HG03139 (cell line): ENCODE data around the gene EXOC6.
"Not testable (repeated sequence)": the region's sequence is repeated elsewhere in the genome, so short reads cannot be mapped to it uniquely, and the experiment has no call there.

ENCODE experiments used
- ATAC-seq: cut with Tn5 transposase; IDR thresholded peaks from one replicate; pipeline ENCODE4 v1.9.1; 2021; ENCODE audit not compliant: unreplicated experiment

EXOC6 gene

GRCh38 chr10:92876509-92877036 lies 28.3 kb downstream of the EXOC6 start:
- no peak for ATAC-seq

DNA sequence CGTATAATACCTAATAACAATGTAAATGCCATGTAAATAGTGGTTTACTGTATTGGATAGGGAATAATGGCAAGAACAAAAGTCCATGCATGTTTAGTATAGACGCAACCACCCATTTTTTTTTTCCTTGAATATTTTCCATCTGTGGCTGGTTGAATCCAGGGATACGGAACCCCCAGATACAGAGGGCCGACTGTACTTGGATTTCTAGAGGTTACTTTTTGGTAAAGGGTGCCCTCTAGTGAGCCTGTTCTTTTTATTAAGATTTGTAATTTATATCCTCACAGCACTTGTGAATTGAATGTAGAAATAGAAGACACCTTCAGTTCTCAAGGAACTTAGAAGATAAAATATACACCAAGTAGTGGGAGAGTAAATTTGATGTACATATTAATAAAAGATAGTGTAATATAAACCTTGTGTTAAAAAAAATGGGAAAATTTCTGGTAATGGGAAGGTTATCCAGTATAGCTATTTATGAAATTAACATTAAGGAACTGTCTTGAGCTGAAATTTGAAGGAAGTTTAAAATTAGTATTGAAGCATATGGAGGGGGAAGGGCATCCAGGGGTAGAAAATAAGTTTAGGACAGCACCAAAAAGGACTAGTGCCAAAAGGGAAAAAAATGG lies 32.0 kb downstream of the EXOC6 start:
- ATAC-seq: no peak

- no peak for ATAC-seq
Measured at GRCh38 chr10:92880917-92881316, 32.6 kb downstream of the EXOC6 start.

DNA sequence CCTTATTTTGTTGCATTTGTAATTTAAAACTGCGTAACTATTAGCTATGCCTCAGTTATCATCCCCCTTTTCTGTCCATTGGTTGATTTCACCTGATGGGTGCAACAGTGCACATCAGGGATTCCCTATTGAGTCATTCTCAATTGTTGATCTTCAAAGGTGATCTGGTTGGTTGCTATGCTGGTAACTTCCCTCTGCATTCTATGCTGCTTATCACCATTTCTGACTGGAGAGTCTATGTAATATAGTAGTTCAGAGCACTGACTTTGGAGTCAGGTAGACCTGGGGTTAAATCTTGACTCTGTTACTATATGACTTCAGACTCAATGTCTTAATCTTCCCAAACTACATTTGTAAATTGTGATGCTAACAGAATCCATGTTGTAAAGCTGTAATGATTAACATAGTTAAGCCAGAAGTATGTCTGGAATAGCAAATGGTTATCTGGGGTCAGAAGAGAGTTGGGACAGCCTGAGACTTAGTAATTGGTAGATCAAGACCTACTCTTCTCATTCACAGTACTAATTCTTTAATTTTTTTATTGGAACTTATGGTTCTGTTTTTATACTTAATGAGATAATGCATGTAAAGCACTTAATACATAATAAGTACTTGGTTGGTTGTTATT lies 38.1 kb downstream of the EXOC6 start:
- ATAC-seq: no peak

DNA sequence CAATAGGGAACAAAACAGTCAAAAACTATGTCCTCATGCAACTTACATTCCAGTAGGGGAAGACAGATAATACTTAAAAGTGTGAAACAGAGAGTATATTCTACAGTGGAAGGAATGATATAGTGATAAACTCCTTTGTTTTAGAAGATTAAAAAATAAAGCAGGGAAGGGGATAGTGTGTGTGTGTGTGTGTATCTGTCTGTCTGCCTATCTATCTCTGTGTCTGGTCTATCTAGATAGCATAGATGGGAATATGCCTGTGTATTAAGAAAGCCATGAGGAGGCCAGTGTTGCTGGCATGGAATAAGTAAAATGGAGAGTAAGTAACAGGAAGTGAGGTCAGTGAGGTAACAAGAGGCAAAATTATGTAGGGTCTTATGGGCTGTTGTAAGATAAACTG lies 42.2 kb downstream of the EXOC6 start:
- ATAC-seq: no peak

DNA sequence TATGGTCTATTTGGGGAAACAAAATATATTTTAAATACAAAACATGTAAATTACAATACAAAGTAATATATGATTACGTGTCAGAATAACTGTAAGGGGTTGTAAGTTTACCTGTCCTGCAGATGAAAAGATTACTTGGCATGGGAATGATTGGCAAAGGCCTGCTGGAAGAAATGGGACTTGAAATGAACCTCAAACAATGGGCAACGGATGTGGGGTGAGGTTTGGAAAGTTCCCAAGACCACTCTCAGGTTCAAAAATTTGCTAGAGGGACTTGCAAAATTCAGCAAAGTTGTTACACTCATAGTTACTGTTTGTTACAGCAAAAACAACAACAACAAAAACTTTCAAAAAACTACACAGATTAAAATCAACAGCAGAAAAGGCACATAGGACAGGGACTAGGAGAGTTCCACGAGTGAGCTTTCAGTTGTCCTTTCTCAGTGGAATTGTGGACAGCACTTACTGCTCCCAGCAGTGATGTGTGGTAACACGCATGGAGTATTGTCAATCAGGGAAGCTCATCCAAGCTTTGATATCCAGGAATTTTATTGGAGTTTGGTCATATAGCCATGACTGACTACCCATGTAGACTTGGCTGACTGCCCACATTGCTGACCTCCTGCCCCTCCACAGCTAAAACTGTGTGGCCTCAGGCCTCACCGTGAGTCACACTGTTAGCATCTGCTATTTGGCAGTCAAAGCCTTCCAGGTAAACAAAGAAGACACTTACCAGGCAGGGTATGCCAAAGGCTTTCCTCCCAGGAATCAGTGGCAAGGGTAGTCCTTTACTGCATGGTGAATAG lies 43.8 kb downstream of the EXOC6 start:
- ATAC-seq: no peak

DNA sequence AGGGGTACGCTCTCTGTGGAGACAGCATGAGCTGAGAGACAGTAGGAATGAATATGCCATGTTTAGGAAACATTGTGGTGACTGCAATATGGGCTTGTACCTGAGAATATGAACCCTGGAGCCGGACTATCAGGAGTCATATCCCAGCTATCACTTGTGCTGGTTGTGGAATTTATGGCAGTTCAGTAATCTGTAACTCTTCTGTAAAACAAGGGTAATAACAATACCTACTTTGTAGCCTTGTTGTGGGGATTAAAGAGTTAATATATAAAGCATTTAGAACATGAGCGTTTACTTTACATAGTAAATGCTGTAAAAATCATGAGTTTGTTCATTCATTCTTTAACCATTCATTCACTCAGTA lies 44.4 kb downstream of the EXOC6 start:
- no peak for ATAC-seq

DNA sequence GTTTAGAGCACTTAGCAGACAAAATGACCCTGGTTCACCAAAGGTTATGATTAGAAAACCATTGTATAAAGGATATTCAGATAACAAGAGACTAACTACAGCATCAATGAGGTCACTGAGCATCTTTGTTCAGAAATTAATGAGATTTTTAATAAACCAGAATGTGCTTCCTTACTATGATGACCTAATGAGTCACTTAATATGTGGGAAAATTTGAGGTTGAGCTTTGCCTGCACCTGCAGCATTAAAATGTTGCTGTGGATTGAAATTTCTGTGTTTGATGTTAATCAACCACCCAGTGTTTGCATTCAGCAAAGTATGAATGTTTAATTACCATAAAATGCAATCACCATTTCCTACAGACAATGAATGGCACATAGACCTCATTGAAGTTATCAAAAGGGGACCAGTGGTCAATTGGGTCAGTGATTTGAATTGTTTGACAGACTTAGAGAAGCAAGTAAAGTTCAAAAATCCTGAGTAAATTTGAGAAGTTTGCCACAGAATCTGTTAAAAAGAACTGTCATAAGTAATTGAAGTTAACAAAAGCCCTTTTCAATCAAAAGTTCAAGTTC lies 45.8 kb downstream of the EXOC6 start:
- ATAC-seq: no peak

DNA sequence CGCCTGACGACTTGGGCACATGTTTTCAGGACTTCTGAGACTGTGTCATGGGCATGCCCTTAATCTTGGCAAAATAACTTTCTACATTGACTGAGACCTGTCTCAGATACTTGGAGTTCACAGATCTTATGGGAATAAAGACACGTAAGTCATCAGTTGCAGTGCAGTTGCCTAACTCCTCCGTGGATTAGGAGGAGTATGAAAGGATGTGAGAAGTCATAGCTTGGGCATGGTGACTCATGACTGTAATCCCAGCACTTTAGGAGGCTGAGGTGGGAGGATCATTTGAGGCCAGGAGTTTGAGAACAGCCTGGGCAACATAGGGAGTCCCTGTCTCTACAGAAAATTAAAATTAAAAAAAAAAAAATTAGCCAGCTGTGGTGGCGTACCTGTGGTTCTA lies 49.6 kb downstream of the EXOC6 start:
- ATAC-seq: no peak

- ATAC-seq: no peak
Measured at GRCh38 chr10:92901819-92902251, 53.5 kb downstream of the EXOC6 start.

DNA sequence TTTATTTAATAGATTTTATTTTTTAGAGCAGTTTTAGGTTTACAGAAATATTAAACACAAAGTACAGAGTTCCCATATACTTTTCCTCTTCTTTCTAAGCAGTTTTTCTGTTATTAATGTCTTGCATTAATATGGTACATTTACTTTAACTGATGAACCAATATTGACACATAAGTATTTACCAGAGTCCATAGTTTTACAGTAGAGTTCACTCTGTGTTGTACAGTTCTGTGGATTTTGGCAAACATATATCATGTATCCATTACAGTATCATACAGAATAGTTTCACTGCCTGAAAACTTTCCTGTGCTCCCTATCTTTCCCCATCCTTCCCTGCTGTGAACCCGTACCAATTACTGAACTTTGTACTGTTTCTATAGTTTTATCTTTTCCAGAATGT lies 55.3 kb downstream of the EXOC6 start:
- no peak for ATAC-seq

DNA sequence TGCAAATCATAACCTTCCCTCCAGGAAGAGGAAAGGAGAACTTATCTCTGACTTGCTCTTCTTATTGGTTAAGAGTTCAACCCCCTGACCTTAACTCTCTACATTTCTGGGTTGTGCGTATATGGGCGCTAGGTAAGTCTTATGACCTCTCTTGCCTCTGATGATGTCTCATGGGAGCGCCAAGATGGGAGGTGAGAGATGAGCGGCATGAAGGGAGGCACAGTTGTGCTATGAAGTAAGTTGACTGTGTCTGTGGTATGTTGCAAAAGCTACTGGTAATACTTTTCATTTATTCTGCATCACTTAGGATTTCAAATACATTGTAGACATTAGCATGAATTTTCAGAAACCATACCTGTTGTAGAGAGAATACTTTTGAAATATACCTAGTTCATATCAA lies 59.0 kb downstream of the EXOC6 start:
- ATAC-seq: no peak

DNA sequence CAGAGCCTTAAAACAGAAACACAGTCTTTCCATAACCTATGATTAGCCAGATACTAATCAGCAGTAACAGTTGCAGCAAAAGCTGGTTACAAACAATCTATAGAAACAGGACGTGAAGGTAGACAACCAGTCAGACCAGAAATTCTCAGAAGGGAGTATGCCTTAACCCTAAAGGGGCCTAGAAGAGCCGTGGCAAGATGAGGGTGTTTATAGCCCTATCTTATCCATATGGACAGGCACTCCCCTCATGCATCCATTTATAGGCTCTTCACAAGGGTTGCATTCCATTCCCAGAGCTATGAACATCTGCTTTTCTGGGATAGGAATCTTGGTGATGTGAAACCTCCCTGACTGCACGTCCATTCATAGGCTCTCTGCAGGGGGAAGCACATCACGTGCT lies 64.3 kb downstream of the EXOC6 start:
- not testable (repeated sequence) for ATAC-seq

GRCh38 chr10:92913973-92914372 lies 65.7 kb downstream of the EXOC6 start:
- ATAC-seq: no peak

GRCh38 chr10:92914478-92915325 lies 66.4 kb downstream of the EXOC6 start:
- peak; percentile 65 for ATAC-seq

- ATAC-seq: no peak
Measured at GRCh38 chr10:92915892-92916291, 67.6 kb downstream of the EXOC6 start.

DNA sequence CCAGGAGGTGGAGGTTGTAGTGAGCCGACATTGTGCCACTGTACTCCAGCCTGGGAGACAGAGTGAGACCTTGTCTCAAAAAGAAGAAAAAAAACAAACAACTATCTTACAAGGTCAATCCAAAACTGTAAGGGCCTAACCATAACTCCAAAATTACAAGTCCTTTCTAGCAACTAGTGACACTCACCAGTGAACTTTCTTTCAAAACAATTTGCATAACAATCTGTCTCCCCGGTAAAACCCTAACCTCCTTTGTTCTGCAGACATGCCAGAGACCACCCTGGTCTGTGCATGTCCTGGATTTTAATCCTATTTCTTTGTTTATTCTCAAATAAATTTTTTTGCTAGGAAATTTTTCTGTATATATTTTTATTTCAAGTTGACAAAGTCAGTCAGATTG lies 68.1 kb downstream of the EXOC6 start:
- no peak for ATAC-seq

DNA sequence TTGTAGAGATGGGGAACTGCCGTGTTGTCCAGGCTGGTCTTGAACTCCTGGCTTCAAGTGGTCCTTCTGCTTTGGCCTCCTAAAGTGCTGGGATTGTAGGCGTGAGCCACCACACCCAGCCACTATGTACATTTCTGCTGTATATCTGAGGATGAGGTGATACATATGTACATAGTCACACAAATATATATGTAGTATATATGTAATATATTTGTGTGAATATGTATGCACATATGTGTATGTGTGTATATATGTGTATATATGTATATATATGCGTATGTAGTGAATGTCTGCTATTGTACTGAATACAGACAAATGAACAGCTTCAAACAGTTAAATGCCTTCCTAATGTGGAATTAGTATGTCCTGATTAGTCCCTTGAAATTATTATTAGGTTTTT lies 70.3 kb downstream of the EXOC6 start:
- ATAC-seq: no peak

DNA sequence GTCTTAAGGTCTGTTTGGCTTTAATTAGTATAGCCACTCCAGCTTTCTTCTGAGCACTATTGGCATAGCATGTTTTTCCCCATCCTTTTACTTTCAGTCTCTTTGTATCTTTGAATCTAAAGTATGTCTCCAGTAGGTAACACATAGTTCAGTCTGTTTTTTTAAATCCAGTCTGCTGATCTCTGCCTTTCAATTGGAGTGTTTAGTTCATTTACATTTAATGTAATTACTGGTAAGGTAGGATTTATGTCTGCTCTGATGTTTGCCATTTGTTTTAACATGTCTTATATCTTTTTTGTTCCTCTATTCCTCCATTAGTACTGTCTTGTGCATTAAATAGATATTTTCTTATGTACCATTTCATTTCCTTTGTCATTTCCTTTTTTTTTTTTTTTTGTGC lies 72.5 kb downstream of the EXOC6 start:
- no peak for ATAC-seq

GRCh38 chr10:92923416-92923815 lies 75.1 kb downstream of the EXOC6 start:
- ATAC-seq: no peak

- no peak for ATAC-seq
Measured at GRCh38 chr10:92929896-92930295, 81.6 kb downstream of the EXOC6 start.
